HG02981 (cell line): ENCODE measurements around the gene TAF12.
"Not testable (repeated sequence)": the region's sequence is repeated elsewhere in the genome, so short reads cannot be mapped to it uniquely, and the experiment has no call there.

ENCODE experiments used
- ATAC-seq: cut with Tn5 transposase; IDR thresholded peaks from one replicate; pipeline ENCODE4 v1.9.1; 2021; ENCODE audit warnings: mild to moderate bottlenecking, moderate library complexity; ENCODE audit not compliant: unreplicated experiment

TAF12 gene

DNA sequence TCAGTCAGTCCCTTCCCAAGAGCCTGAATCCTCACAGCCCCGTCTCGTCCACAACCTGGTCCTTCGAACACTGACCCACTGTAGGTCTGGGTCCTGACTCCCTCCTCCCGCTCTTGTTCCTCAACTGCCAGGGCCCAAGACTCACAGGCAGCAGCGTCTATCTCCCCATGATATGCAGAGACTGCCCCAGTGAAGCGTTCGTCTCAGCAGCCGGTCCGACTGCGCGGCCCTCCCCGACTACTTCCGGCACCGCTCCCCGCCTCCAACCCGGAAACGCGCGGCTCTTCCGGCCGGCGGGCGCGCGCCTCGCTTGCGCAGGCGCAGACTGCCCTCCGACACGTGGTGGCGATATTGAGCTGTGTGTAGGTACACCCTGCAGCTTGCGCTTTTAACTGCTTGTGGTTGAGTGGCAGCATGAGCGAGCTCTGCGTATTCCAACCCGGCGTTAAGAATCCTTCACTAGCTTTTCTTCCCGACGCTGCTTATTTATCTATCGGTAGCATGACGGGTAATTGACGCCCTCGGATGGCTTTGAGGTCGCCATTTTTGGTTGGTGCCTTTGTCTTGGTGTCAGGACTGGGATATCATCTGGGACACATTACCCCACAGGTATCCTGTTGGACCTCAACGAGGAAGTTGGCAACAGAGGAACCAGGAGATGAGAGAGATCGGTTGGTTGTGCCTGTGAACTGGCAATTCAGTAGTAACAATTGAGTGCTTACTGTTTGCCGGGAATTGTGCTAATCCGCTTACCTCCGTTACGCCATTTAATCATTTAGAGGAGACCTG is at the start of gene TAF12:
TSS of gene TAF12 (minus strand) at position 221 of the 789 bp plus-strand sequence. CDS start 20,986 bp downstream, outside the sequence.
- peak; percentile 76 for ATAC-seq

DNA sequence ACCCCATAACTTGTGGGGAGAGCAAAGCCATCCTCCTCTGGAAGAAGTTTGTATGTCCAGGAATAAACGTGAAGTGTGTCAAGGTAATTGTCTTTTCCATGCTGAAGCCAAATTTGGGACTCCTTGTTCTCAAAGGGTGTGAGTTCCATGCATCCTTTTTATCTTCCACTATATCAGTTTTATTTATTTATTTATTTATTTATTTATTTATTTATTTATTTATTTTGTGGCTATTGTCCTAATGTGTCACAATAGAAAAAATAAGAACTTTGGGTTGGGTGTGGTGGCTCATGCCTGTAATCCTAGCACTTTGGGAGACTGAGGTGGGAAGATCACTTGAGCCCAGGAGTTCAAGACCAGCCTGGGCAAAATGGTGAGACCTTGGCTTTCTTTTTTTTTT is 48.8 kb upstream of the TAF12 start:
- not testable (repeated sequence) for ATAC-seq

DNA sequence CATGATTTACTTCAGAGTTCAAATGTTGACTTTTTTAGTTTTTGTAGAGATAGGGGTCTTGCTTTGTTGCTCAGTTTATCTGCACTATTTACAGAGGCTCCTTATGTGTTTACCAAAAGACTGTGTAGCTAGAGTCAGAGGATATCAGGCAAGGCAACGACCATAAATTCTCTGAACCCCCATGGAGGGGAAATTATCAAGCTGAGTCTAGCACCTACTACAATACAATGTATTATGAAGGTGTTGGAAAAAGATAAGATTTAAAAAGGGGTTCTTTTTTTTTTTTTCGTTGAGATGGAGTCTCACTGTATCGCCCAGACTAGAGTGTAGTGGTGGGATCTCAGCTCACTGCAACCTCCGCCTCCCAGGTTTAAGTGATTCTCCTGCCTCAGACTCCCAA is 42.1 kb upstream of the TAF12 start:
- no peak for ATAC-seq

DNA sequence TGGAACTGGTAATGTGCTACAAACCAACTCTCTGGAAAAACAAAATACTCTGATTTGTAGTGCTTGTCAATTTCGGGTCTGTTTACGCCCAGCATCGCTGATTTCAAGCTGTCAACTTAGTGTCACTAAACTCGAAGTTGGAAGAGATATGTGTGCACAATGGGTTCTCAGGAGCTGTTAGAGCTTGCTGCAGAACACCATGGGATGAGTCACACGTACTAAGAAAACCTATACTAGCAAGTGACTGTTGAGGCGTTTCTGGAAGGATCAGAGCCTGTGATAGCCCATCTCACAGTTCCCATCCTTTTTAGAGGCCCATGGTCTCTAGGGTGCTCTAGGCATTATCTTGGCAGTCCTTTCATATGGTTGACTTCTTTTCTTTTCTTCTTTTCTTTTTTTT is 40.0 kb upstream of the TAF12 start:
- no peak for ATAC-seq

DNA sequence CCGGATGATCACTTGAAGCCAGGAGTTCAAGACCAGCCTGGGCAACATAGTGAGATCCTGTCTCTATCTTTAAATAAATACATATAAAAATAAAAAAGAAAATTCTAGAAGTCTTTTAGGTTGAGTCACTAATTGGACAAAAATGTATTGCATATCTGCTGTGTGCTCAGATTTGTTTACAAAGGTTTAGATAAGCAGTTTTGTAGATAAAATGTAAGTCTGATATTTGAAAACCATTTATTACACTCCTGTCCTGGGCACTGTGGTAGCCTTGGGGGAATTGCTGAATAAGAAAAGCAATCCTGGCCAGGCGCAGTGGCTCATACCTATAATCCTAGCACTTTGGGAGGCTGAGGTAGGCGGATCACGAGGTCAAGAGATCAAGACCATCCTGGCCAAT is 37.3 kb upstream of the TAF12 start:
- no peak for ATAC-seq

GRCh38 chr1:28675924-28676257 is 33.0 kb upstream of the TAF12 start:
- ATAC-seq: no peak

- not testable (repeated sequence) for ATAC-seq
Observed at GRCh38 chr1:28672971-28673370, 30.1 kb upstream of the TAF12 start.

DNA sequence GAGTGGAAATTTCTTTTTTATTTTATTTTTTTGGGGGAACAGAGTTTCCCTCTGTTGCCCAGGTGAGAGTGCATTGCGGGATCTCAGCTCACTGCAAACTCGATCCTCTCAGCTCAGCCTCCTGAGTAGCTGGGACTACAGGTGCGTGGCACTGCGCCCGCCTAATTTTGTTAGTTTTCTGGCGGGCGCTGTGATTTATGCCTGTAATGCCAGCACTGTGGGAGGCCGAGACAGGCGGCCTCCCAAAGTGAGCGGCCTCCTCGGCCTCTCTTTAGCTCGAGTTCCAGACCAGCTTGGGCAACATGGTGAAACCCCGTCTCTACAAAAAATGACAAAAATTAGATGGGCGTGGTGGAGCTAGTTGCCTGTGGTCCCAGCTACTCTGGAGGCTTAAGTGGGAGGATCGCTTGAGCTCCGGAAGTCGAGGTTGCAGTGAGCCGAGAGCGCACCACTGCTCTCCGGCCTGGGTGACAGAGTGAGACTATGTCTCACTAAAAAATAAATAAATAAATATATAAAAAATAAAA is 28.4 kb upstream of the TAF12 start:
- no peak for ATAC-seq

GRCh38 chr1:28668956-28669723 is 26.3 kb upstream of the TAF12 start:
- peak; percentile 45 for ATAC-seq

DNA sequence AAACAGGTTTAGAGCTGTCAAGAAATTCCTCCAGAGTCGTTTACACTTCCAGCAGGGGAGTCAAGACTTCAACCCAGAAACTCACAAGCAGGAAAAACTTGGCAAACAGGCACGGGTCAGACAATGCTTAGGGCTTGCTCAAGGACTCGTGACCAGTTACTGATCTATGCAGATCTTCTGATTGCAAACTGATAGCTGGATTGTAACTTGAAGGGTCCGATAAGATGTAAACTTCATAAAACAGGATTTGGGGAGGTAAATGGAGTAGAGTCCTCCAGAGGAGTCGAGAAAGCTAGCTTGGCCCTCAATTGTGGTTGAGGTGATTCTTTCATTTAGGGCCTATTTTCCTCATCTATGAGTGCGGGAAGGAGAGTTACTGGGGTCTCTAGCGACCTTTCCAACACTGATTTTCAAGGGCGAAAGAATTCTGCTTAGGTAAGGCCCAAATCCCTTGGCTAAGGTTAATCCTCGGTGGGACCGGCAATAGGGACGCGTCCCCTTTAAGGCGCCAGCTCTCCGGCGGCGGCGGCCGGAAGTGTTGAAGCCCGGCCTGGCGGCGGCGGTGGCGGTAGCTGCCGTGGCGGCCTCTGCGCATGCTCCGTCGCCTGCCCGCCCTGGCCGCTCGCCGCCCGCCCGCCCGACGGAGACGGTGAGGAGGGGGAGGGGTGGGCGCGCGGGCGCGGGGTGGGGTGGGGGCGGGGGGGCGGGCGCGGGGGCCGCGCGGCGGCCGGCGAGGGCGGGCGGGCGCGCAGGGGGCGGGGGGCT is 25.5 kb upstream of the TAF12 start, which contains the start of gene GMEB1:
TSS of gene GMEB1 (plus strand) at position 594 of the 765 bp plus-strand sequence. CDS start 14,829 bp downstream, outside the sequence.
- peak; percentile 66 for ATAC-seq

DNA sequence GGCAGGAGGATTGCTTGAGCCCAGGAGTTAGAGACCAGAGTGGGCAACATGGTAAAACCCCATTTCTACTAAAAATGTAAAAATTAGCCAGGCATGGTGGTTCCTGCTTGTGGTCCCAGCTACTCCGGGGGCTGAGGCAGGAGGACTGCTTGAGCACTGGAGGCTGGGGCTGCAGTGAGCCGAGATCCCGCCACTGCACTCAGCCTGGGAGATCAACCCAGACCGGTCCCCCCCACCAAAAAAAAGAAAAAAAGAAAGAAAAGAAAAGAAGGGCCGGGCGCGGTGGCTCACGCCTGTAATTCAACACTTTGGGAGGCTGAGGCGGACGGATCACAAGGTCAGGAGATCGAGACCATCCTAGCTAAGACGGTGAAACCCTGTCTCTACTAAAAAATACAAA is 23.9 kb upstream of the TAF12 start:
- ATAC-seq: no peak

- ATAC-seq: no peak
Observed at GRCh38 chr1:28663871-28664470, 21.1 kb upstream of the TAF12 start.

GRCh38 chr1:28656335-28656734 is 13.5 kb upstream of the TAF12 start:
- no peak for ATAC-seq

DNA sequence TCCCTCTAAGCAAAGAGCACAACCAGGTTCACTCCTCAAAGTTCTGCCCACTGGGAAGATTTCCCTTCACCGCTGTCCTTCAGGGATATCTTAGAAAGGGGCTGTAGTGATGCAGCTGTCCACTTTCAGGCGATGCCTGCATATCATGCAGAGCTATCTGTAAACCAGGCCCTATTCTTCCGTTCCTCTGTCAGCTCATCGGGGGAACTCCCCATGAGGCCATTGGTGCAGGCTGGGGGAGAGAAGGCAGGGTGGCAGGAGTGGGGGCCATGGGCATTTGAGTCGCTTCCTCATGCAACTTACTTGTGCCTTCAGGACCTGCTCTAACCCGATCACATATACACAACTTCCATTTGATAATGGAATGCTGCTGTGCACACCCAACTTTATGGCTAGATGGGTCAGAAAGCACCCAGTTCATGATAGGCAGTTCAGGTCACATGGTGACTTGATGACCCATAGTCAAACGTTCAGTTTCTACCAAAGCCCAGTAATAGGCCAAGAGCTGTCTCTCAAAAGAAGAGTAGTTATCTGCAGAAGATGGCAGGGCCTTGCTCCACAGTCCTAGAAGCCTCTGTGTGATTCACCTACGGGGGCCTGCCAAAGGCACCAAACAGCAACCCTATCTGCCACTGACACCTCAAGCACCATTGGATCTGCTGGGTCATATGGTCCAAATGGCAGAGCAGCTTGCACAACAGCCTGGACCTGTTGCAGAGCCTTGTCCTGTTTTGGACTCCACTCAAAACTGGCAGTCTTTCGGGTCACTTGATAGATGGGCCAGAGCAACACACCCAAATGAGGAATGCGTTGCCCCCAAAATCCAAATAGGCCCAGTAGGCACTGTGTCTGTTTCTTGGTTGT is 12.8 kb upstream of the TAF12 start:
- not testable (repeated sequence) for ATAC-seq

- not testable (repeated sequence) for ATAC-seq
Observed at GRCh38 chr1:28653870-28654269, 11.0 kb upstream of the TAF12 start.

DNA sequence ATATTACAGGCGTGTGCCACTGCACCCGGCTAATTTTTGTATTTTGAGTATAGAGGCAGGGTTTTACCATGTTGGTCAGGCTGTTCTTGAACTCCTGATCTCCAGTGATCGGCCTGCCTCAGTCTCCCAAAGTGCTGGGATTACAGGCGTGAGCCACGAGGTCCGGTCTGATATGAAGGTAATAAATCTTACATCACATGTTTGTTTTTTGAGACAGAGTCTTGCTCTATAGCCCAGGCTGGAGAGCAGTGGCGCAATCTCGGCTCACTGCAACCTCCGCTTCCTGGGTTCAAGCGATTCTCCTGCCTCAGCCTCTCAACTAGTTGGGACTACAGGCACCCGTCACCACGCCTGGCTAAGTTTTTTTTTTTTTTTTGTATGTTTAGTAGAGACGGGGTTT is 10.2 kb upstream of the TAF12 start:
- not testable (repeated sequence) for ATAC-seq

GRCh38 chr1:28648474-28649198 is 5.8 kb upstream of the TAF12 start, which contains the start of gene RNU11:
Gene RNU11 (plus strand): TSS chr1:28648600.
- ATAC-seq: peak; percentile 59

- ATAC-seq: peak; percentile 67
Observed at GRCh38 chr1:28648008-28648473, 5.2 kb upstream of the TAF12 start.

- no peak for ATAC-seq
Observed at GRCh38 chr1:28646040-28646439, 3.2 kb upstream of the TAF12 start.
